Stimulated activated CD4-positive, alpha-beta T cell treated with anti-CD3 and anti-CD28 coated beads, TNF-alpha, amount 100 ng/mL, for 48 hours (primary cell): ENCODE data around the gene GRIN3A.
A peak's percentile ranks its signal among the peaks of the same experiment; 100 is the strongest.
"Not testable (repeated sequence)": the region's sequence is repeated elsewhere in the genome, so short reads cannot be mapped to it uniquely, and the experiment has no call there.

ENCODE experiments used
- DNase-seq, 3 donors: peaks; one replicate each; pipeline ENCODE4 v3.0.0-alpha.2; 2020; ENCODE audit warnings: low read depth in 3 of 3

The GRIN3A gene

DNA sequence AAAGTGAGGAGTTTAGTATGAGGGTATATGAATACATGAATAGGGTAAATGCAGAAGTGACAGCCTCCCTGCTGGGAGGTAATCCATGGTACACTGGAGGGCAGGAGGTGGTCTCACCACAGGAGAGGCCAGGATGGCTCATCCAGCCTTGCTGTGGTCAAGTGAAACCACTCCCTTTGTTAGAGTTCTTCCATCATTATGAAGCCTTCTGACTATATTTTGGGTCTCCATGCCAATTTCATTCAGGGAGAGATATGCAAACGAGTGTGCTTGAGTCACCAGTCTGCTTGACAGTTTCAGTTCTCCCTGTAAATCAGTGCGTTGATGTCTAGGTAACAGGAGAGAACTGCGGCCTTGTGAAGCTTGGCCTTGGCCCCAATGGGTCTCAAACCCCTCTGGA, 160.1 kb downstream of the GRIN3A start:
- no peak for DNase-seq

DNA sequence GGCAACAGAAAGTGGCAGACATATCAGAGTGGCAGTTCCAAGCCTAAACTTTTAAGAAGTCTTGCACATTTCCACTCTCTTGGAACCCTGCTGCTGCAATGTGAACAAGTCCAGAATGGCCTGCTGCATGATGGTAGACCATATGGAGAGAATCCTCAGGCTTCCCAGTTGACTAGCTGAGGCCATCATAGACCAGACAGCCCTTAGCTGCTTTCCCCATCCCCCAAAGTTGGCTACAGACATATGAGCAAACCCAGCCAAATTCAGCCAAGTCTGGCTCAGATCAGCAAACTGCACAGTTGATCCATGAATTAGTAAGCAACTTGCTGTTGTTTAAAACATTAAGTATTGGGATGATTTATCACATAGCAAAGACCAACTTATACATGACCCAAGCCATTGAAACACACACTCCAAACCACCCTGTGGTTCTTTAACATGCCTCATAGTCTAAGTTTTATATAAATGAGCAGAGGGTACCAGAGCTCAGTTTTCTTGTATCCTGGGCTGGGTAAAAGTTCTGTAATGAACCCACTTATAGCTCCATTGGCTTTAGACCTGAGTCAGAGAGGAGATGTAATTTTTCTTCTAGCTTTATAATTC, 163.6 kb downstream of the GRIN3A start:
- DNase-seq: no peak

DNA sequence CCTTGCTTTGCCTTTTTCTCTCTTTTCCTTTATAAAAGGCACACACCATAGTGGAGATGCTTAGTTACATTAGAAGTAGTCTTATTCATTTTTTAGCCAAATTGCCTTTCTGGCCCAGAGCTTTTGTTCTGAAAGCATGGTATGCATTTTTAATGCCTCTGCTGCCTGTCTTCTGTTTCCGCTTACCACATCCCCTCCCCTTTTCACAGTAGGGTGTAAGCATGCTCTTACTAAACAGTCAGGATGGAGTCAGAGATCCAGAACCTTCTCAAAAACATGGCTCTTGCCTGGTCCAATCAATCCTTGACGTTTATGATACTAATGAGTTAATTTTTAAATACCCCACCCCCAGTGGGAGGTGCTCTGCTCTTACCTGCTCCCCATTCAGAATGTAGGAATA, 166.1 kb downstream of the GRIN3A start:
- DNase-seq: no peak

GRCh38 chr9:101571114-101571513, 167.3 kb downstream of the GRIN3A start:
- DNase-seq: no peak

GRCh38 chr9:101569741-101570501, 168.5 kb downstream of the GRIN3A start:
- no peak for DNase-seq

DNA sequence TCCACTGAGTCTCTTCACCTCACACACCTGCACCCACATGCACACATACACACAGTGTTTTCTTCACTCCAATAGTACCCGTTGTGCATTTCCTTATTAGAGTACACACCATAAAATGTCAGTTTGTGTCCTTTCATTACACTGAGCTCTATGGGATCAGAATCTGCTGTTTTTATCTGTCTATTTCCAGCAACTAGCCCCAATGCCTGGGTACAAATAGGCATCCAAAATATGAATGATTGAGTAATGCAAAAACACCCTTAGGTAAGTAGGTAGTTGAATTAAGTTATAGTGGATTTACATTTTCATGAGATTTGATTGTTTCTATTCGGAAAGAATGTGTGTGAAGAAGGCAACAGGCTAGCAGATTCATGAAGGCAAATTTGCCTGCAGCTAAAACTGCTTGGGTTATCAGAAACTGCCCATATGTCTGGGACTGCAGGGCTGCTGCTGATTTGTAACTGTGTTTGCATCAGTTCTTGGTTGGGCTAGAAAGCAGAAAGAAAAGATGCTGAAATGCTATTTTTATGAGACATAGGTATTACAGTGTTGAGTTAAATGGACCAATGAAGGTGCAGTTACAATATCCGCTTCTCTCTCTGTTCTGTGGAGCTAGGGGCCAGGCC, 170.6 kb downstream of the GRIN3A start:
- no peak for DNase-seq

- DNase-seq: no peak
These were observed 171.3 kb downstream of the GRIN3A start for GRCh38 chr9:101566904-101567724.

DNA sequence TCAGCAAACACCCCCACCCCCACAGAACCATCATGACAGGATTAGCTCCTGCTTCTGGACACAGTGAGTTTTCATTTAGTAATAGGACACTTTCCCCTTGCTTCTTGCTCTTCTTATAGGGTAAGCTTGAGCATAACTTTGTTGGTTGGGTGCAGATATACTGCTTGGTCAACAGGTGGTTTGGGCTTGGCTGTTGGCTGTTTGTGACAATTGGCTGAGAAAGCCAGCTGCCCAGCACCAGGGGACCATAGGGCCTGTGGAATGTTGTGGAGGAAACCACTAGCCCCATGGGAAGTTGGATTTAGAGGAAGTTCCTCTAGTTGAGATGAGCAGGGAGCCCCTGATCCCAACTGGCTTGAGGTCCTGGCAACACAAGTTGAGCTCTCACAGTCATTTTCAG, 174.2 kb downstream of the GRIN3A start:
- DNase-seq: no peak

DNA sequence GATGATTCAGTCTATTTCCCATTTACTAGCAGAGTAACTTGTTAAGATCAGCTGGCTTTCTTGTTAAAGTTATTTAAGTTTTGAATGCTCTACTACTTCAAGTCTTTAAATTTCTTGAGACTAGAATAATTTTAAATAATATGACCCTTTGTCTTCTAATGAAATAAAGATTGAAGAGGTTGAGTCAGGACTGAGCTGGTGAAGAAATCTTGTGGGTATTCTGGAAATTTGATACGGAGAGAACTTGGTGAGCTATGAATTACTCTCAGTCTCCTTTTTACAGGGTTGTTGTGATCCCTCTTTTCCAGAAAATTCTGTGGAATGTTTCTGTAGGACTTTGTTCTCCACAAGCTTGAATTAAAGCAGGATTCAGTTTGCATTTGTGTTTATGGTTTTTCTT, 175.5 kb downstream of the GRIN3A start:
- no peak for DNase-seq

DNA sequence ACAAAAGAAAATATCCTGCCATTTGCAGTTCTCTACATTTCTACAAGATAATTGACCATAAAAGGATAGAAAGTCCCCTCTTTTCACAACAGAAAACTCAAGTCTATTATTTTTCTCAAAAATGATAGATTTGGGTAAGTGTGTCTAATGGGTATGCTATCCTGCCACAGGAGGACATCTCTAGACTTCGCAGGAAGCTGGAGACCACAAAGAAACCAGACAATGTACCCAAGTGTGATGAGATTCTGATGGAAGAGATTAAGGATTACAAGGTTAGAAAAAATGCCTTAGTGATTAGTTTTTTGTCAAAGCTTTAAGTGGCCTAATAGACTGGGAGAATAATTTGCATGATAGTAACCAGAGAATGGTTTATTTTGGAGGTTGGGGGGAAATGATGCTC, 176.7 kb downstream of the GRIN3A start:
- no peak for DNase-seq

DNA sequence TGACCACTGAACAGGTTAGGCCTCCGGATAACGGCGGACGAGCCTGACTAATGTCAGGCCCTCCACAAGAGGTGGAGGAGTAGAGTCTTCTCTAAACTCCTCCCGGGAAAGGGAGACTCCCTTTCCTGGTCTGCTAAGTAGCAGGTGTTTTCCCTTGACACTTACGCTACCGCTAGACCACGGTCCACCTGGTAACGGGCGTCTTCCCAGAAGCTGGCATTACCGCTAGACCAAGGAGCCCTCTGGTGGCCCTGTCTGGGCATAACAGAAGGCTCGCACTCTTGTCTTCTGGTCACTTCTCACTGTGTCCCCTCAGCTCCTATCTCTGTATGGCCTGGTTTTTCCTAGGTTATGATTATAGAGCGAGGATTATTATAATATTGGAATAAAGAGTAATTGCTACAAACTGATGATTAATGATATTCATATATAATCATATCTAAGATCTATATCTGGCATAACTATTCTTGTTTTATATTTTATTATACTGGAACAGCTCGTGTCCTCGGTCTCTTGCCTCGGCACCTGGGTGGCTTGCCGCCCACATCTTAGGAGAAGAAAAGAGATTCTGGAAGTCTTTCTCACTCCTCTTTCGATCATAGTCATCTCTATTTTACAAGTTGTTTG, 188.9 kb downstream of the GRIN3A start:
- DNase-seq: not testable (repeated sequence)

DNA sequence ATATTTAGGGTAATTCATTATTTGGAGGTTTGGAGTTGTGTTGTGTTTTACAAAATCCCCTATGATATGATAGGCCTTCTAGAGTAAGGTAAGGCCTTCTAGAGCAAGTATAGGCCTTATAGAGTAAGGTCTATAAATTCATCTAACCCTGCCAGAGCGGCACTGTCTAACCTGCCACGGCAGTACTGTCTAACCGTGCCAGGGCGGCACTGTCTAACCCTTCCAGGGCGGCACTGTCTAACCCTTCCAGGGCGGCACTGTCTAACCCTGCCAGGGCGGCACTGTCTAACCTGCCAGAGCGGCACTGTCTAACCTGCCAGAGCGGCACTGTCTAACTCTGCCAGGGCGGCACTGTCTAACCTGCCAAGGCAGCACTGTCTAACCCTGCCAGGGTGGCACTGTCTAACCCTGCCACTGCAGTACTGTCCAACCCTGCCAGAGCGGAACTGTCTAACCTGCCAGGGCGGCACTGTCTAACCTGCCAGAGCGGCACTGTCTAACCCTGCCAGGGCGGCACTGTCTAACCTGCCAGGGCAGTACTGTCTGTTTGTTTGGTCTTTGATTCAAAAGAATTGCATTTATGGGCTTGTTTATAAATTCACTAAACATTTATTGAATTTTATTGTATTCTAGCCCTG, 195.2 kb downstream of the GRIN3A start:
- DNase-seq: no peak

DNA sequence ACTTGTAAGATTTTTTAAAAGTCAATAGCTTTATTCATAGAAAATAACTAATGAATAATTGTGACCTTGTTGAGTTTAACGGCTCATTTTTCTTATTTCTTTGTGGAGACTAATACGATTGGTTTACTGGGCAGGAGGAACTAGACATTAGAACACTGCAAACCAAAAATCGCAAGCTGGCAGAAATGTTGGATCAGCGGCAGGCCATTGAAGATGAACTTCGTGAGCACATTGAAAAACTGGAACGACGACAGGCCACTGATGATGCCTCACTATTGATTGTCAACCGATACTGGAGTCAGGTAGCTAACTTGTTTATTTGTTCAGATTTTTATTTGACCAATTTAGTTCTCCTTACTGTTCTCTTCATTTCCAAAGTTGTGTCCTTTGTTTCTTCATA, 198.4 kb downstream of the GRIN3A start:
- DNase-seq: no peak

GRCh38 chr9:101536938-101537337, 201.5 kb downstream of the GRIN3A start:
- DNase-seq: peak in 1 of 3 donors; percentile 14

- no peak for DNase-seq
These were observed 202.1 kb downstream of the GRIN3A start for GRCh38 chr9:101536351-101536750.

DNA sequence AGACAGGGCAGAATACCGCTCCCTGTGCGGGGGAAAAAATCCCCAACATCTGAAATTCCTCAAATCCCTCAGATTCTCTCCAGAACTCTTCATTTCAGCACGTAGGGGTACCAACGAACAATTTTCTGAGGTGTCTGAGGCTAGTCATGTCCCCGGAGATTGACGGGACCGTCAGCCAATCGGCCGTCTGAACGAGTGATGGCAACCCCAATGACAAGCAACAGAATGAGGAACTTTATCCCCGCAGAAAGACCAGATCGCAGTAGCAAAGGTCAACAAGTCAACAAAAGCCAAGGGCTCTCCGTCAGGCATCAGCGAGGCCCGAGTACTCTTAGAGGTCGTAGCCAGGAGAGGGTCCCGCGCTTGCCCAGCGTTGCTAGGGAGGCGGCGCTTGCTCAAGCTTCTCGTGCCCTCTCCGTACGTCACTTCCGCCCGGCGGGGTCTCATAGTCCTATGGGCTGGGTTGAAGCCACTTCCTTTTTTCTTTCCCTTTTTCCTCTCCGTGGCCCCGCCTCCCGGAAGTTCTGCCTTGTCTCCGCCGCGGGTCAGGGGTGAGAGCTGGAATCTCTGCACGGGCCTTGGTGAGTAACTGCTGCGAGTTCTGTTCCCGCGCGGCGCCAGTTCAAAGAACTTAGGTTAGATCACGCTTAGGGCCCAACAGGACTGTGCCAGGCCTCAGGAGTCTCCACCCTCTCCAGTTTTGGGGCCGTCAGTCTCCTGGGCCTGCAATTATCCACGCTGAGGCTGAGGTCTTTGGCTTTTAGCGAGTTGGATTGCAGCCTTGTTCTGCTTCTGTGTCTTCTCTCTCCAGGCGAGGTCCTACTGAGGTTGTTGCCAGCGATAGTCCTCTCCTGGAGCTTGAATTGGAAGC, 204.9 kb downstream of the GRIN3A start, which contains the start of gene RNF20:
Gene RNF20 (plus strand): TSS at position 520 of the 871 bp plus-strand sequence. CDS start 1,571 bp downstream, outside the sequence.
- peak; percentile 97 to 99 (median 98) for DNase-seq

- DNase-seq: peak in 2 of 3 donors; percentile 44 to 57
These were observed 208.3 kb downstream of the GRIN3A start for GRCh38 chr9:101530076-101530711.

GRCh38 chr9:101528015-101528414, 210.4 kb downstream of the GRIN3A start:
- no peak for DNase-seq

DNA sequence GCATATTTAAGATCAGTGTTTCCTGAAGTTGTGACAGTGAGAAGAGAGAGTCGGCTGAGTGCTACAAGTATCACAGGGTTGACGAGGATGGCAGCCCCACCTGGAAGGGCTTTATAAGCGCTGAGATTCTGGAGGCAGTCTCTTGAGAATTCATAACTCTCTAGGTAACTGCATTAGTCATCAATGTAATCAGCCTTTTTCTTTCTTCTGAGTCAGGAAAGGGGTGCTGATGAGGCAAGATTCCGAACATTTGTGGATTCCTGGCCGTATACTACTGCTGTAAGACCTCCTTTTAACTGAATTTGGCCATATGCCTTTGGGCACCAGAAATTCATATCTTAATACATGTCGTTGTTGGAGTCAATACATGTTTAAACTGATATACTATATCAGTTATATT, 211.4 kb downstream of the GRIN3A start:
- no peak for DNase-seq

- DNase-seq: no peak
These were observed 214.1 kb downstream of the GRIN3A start for GRCh38 chr9:101524371-101524770.
